HG03097 (cell line): ENCODE results near the gene MRPL54.
"Not testable (repeated sequence)": the region's sequence is repeated elsewhere in the genome, so short reads cannot be mapped to it uniquely, and the experiment has no call there.

Experiments
- ATAC-seq: cut with Tn5 transposase; IDR thresholded peaks from one replicate; pipeline ENCODE4 v1.9.1; 2021; ENCODE audit not compliant: unreplicated experiment, low FRiP score

The MRPL54 gene

GRCh38 chr19:3738477-3739220 is 23.8 kb upstream of the MRPL54 start:
- no peak for ATAC-seq

DNA sequence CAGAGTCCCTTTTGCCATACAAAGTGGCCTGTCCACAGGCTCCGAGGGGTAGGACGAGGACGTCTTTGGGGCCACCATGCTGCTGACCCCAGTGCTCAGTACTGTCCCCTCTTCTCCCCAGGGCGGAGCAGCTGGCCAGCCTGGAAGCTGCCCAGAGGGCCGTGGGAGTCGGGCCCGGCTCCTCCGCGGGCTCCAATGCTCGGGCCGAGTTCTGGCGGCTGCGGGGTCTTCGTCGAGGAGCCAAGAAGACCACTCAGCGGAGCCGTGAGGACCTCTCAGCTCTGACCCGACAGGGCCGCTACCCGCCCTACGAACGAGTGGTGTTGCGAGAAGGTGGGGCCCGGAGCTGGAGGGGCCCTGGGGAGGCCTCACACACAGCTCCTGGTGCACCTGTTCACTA is 22.1 kb upstream of the MRPL54 start:
- no peak for ATAC-seq

GRCh38 chr19:3743486-3743885 is 19.0 kb upstream of the MRPL54 start:
- ATAC-seq, result no peak

GRCh38 chr19:3745363-3746045 is 17.0 kb upstream of the MRPL54 start:
- ATAC-seq, result no peak

DNA sequence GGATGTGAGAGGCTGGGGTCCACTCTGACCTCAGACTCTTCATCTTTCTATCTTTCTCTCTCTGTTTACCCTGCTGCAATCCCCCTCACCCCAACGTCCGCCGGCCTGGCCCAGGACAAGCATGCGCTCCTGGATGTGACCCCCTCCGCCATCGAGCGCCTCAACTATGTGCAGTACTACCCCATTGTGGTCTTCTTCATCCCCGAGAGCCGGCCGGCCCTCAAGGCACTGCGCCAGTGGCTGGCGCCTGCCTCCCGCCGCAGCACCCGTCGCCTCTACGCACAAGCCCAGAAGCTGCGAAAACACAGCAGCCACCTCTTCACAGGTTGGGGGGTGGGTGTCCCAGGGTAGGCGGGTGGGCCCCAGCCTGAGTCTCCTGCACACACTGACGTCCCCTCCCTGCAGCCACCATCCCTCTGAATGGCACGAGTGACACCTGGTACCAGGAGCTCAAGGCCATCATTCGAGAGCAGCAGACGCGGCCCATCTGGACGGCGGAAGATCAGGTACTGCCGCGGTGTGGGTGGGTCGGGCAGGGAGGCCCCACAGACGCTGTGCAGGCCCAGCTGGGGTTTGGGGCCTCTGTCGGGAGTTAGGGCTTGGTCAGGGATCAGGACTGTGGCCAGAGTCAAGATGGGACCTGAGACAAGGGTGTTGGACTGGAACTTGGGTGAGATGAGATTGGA is 16.0 kb upstream of the MRPL54 start:
- no peak for ATAC-seq

GRCh38 chr19:3748965-3749364 is 13.5 kb upstream of the MRPL54 start:
- ATAC-seq, result no peak

DNA sequence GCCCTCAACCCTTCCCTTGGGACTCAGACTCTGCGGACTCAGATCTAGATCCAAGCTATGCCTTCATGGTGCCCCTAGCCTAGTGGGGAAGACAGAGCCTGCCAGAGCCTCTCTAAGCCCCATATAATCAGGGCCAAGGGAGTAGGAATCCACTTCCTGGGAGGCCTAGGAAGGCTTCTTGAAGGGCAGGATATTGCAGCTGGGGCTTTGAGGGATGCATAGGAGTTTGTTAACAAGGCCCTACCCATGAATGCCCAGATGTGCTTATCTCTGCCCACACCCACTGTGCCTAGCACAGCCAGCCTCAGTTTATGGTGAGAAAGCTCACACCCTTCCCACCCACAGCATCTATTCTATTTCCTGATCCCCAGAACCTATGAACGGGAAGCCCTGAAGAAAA is 12.3 kb upstream of the MRPL54 start:
- no peak for ATAC-seq

DNA sequence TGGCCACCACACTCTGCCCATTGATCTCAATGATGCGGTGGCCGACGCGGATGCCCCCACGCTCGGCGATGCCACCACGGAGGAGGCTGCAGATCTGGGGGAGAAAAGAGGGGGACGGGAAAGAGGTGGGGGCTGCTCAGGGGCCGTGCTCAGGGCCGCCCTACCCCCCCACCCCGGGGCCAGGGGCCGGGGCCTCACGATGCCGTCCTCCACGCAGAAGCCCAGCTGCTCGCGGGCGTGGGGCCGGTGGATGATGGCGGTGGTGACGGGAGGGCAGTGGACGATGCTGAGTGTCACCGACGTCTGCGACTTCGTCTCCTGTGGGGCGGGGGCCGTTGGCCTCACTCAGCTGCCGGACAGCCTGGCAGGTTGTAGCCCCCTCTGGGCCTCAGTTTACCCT is 11.2 kb upstream of the MRPL54 start:
- ATAC-seq, result no peak

DNA sequence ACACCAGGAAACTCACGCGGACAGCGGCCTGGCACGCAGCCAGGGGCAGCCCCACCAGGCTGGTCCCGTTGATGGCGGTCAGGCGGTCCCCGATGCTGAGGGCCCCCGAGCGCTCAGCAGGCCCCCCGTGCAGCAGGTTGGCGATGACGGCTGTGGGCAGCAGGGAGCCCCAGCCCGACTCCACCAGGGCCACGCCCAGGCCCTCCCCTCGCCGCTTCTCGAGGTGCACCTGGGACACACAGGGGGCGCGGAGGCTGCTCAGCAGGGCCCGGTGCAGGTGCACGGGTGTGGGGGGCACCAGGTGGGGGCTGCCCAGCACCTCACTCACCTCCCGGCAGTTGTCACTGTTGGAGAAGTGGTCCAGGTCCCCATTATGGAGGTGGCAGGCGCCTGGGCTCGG is 10.0 kb upstream of the MRPL54 start:
- ATAC-seq, result no peak

- no peak for ATAC-seq
These were observed 8.7 kb upstream of the MRPL54 start for GRCh38 chr19:3753631-3754410.

DNA sequence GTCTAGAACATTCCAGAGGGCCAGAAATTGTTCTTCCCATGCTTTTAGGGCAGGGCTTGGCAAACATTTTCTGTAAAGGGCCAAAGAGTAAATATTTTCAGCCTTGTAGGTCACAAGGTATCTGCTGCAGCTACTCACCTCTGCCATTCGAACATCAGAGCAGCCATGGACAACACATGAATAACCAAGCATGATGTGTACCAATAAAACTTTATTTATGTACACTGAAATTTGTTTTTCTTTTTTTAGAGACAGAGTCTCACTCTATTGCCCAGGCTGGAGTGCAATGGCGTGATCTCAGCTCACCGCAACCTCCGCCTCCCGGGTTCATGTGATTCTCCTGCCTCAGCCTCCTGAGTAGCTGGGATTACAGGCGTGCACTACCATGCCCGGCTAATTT is 4.8 kb upstream of the MRPL54 start:
- not testable (repeated sequence) for ATAC-seq

DNA sequence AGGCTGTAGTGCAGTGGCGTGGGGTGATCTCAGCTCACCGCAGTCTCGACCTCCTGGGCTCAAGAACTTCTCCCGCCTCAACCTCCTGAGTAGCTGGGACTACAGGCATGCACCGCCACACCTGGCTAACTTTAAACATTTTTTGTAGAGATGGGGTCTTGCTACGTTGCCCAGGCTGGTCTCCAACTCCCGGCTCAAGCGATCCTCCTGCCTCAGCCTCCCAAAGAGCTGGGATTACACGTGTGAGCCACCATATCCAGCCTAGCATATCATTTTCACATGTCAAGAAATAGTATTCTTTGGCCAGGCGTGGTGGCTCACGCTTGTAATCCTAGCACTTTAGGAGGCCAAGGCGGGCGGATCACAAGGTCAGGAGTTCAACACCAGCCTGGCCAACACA is 4.2 kb upstream of the MRPL54 start:
- ATAC-seq, result not testable (repeated sequence)

GRCh38 chr19:3759482-3760254 is 2.8 kb upstream of the MRPL54 start:
- ATAC-seq, result no peak

DNA sequence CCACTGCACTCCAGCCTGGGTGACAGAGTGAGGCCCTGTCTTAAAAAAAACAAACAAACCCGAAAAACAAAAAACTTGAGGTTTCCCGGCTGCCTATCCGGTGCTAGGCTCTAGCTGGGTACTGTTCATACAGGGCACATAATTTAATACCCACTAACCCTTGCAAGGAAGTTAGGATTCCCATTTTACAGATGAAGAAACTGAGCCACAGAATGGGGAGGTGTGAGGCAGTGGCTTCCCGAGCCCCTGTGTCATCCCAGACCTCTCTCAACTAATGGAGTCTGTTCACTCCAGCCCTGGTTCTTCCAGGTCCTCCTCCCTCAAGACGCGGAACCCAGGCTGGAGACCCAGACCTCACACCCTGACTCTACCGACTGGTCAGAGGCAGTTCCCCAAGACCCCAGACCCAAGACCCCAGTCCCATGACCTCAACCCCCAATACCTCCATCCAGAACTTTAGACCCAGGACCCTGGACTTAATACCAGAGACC is 1.6 kb upstream of the MRPL54 start:
- peak; percentile 1 for ATAC-seq

DNA sequence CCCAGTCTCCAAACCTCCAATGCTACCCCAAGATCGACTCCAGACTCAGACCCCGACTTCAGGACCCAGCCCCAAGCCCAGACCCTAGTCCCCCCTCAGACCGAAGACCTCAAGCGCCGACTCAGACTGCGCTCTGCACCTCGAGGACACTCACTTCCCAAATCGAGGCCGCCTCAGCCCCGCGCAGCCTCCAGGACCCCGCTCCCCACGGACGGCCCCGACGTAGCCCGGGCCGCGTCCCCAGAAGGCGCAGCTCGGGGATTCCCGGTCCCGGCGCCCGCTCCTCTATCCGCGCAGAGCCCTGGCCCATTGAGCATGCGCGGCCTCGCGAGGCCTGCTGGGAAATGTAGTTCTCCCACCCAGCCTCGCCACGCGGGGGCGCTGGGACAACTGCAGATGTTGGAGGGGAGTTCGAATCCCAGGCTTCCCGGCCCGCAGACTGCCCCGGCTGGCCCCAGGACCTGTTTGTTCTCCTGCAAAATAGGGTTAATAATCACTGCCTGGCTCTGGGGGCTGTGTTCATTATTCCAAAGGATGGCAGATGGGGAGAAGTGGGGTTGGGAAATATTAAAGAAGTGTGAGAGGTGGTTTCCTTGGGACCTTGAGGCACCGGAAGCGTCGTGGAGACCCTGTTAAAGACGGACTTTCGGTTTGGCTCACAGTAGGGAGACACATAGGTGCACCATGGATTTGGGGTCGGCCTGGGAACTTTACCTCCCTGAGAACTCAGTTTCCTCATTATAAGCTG is 926 bp upstream of the MRPL54 start, which contains the start of gene APBA3:
TSS of gene APBA3 (minus strand) at position 311 of the 748 bp plus-strand sequence. CDS start 1,428 bp downstream, outside the sequence.
- ATAC-seq, result peak; percentile 46

- ATAC-seq, result no peak
These were observed 380 bp upstream of the MRPL54 start for GRCh38 chr19:3762130-3762473.

DNA sequence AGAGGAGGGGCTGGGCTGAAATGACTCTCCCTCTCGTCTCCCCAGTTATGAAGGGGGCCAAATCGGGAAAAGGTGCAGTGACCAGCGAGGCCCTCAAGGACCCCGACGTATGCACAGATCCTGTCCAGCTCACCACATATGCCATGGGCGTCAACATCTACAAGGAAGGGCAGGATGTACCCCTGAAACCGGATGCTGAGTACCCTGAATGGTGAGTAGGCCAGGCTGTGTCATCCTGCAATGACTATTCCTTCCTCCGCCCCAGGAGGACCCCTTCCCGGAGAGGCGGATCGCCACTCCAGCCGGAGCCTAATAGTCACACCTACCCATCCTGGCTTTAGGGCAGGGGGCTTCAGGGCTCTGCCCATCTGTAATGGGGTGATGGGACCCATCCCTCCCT is 2.6 kb downstream of the MRPL54 start:
- ATAC-seq, result no peak

DNA sequence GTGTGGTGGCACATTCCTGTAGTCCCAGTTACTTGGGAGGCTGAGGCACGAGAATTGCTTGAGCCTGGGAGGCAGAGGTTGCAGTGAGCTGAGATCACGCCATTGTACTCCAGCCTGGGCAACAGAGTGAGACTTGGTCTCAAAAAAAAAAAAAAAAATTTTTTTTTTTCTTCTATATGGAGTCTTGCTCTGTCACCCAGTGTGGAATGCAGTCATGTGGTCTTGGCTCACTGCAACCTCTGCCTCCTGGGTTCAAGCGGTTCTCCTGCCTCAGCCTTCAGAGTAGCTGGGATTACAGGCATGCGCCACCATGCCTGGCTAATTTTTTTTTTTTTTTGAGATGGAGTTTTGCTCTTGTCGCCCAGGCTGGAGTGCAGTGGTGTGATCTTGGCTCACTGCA is 3.3 kb downstream of the MRPL54 start:
- not testable (repeated sequence) for ATAC-seq

- ATAC-seq, result no peak
These were observed 4.0 kb downstream of the MRPL54 start for GRCh38 chr19:3766520-3766919.
